Left ventricle myocardium inferior (tissue), 1 donor: ENCODE measurements around the gene DPP6. TPM values are rescaled to one million over a fixed set of nuclear protein-coding genes. Genes with fewer than 3 reads are reported as not detected.

Source experiments
- DNase-seq: peaks from one replicate; pipeline ENCODE4 v3.0.0-alpha.2; 2020
- H3K27ac ChIP-seq: fragments of 200-600 bp; replicated peaks from 2 replicates; pipeline ENCODE4 v1.8.0; 2021
- H3K27me3 ChIP-seq: fragments of 200-600 bp; 2 replicates; pipeline ENCODE4 v1.8.0; 2021; ENCODE audit warnings: low read depth
- H3K36me3 ChIP-seq: fragments of 200-600 bp; 2 replicates; pipeline ENCODE4 v1.8.0; 2021
- H3K4me1 ChIP-seq: fragments of 200-600 bp; 2 replicates; pipeline ENCODE4 v1.8.0; 2021
- H3K4me3 ChIP-seq: fragments of 200-600 bp; 2 replicates; pipeline ENCODE4 v1.8.0; 2021; ENCODE audit warnings: mild to moderate bottlenecking, moderate library complexity
- H3K9me3 ChIP-seq: fragments of 200-600 bp; replicated peaks from 2 replicates; pipeline ENCODE4 v1.8.0; 2021
- intact Hi-C: fragments of 100-400 bp; cut with micrococcal nuclease; formaldehyde crosslinking; loops from one replicate; pipeline ENCODE4 v1.11.0; 2022
- total RNA-seq: library from RNA; stranded (reverse); fragmentation: NEBNext Ultra II Directional; extraction: Animal tissue kit (Norgen Biotek cat#: 25700); gene quantifications from one replicate; pipeline ENCODE4 v1.2.1, GENCODE V29; 2021
- TF ChIP-seq, protein P1 (sequence below): fragments of 200-600 bp; IDR thresholded peaks from 2 replicates; pipeline ENCODE4 v1.8.0; 2021; ENCODE audit warnings: antibody characterized with exemption, mild to moderate bottlenecking, borderline replicate concordance
- donor health status: DM: no; HTN: yes; CAD: no; lungs with severe emphysema.

The DPP6 gene
- total RNA-seq, 1 donor from 2014 or later: 0.25 TPM

DNA sequence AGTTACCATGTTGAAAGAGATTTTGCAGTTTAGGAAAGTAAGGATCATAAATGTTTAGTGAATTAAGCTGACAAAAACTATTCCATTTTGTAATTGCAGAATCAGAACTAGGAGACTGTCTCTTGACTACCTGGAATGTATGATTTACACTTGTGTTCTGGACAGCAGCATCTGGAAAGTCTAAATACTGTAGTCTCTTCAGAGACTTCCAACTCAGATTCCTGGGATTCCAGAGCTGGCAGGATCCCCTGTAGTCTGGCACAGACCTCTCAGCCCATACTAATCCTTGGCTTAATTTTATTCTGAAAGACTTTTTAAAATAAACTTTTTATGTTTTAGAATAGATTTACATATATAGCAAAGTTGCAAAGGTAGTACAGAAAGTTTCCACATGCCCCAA lies 452.7 kb downstream of the DPP6 start:
- Histone ChIP-seq H3K36me3 (no peaks in the 10 kb centered on the region), H3K27ac (no peak overlapping the region), H3K9me3 (peaks cover 13% of the 10 kb centered on the region), H3K27me3 (peaks cover 23% of the 10 kb centered on the region), H3K4me3 (no peak overlapping the region), H3K4me1 (no peaks in the 10 kb centered on the region)
- intact Hi-C loops: no loop called here
- TF ChIP-seq, protein P1, sequence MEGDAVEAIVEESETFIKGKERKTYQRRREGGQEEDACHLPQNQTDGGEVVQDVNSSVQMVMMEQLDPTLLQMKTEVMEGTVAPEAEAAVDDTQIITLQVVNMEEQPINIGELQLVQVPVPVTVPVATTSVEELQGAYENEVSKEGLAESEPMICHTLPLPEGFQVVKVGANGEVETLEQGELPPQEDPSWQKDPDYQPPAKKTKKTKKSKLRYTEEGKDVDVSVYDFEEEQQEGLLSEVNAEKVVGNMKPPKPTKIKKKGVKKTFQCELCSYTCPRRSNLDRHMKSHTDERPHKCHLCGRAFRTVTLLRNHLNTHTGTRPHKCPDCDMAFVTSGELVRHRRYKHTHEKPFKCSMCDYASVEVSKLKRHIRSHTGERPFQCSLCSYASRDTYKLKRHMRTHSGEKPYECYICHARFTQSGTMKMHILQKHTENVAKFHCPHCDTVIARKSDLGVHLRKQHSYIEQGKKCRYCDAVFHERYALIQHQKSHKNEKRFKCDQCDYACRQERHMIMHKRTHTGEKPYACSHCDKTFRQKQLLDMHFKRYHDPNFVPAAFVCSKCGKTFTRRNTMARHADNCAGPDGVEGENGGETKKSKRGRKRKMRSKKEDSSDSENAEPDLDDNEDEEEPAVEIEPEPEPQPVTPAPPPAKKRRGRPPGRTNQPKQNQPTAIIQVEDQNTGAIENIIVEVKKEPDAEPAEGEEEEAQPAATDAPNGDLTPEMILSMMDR: no peak
- DNase-seq: no peak

DNA sequence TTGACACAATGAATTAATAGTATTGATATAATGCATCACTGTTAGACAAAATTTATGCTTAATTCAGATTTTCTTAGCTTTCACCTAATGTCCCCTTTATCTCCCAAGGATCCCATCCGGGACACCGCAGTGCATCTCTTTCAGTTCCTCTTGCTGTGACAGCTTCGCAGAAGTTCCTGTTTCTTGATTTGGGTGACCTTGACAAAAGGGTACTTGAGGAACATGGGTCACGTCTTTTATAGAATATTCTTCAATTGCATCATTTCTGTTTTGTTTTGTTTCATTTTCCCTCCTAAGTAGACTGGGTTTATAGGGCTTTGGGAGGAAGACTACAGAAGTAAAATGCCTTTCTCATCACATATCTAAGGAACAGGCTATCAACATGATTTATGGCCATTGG lies 453.2 kb downstream of the DPP6 start:
- Histone ChIP-seq H3K4me1 (no peaks in the 10 kb centered on the region), H3K4me3 (no peak overlapping the region), H3K27ac (no peak overlapping the region), H3K27me3 (peaks cover 23% of the 10 kb centered on the region), H3K36me3 (no peaks in the 10 kb centered on the region), H3K9me3 (peaks cover 15% of the 10 kb centered on the region)
- intact Hi-C loops: no loop called here
- TF ChIP-seq, protein P1: no peak
- no peak for DNase-seq

DNA sequence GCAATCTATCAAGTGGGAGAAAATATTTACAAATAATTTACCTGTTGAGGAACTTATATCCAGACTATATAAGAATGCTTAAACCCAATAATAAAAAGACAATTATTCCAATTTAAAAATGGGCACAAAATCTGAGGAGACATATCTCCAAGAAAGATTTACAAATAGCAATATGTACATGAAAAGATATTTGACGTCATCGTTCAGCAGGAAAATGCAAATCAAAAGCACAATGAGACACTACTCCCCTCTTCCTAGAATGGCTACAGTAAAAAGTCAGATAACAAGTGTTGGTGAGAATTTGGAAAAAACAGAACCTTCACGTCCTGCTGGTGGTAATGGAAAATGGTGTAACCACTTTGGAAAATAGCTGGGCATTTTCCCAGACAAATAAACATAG lies 457.0 kb downstream of the DPP6 start:
- Histone ChIP-seq H3K36me3 (no peaks in the 10 kb centered on the region), H3K27ac (no peak overlapping the region), H3K4me1 (no peaks in the 10 kb centered on the region), H3K27me3 (peaks cover 23% of the 10 kb centered on the region), H3K4me3 (no peak overlapping the region), H3K9me3 (peaks cover 15% of the 10 kb centered on the region)
- DNase-seq: no peak
- intact Hi-C loops: no loop called here
- TF ChIP-seq, protein P1: no peak

DNA sequence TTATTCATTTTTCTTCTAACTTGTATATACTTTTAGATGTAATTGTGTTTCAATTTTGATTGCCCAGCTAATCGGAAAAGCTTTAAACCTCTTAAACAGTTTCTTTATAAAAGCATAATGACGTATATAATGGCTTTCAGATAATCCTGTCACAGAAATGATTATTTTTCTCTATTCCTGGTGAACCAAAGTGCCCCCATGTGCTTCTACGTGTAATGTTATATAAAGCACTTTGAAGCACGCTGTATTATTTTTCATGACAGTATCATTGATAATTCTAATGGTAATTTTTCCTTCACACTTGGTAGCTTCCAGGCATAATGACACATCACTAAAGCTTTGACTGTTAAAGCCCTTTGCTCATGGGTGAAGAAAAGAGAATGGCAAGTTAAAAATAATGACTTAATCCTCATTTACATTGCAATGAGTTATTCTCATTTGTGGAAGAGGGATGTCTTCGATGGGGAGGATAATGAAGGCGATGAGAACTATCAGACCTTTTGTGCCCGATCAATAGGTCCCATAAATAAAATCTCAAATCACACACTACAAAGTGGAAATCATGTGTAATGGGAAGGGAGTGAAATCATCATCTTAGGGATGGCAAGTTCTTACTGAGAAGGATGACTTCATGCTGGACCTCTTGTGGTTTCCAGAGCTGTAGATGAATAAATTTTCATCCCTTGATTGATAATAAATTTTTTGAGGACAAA lies 460.1 kb downstream of the DPP6 start:
- H3K4me1 ChIP-seq: no peaks in the 10 kb centered on the region
- DNase-seq: no peak
- H3K27me3 ChIP-seq: peaks cover 23% of the 10 kb centered on the region
- intact Hi-C loops: no loop called here
- H3K27ac ChIP-seq: no peak overlapping the region
- peaks cover 15% of the 10 kb centered on the region for H3K9me3 ChIP-seq
- no peak overlapping the region for H3K4me3 ChIP-seq
- H3K36me3 ChIP-seq: no peaks in the 10 kb centered on the region
- TF ChIP-seq, protein P1: no peak

DNA sequence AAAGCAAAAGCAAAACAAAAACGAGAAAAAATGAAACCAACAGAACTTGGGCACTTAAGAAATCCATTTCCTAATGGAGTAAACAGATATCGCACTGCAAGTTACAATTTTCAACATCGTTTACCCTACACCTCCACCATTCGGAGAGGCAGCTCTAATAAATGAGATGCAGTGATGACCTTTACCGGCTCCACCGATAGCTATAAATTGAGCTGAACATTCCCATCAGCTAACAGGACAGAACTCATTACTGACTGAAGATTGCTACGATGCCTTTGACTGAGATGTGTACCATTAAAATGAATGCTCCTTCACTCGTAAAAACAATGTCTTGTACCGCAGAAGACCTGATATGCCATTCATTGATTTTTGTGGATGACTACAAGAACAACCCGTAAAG lies 465.6 kb downstream of the DPP6 start:
- intact Hi-C loops: no loop called here
- Histone ChIP-seq H3K4me1 (no peaks in the 10 kb centered on the region), H3K27me3 (no peaks in the 10 kb centered on the region), H3K27ac (no peak overlapping the region), H3K9me3 (peaks cover 7% of the 10 kb centered on the region), H3K4me3 (no peak overlapping the region), H3K36me3 (no peaks in the 10 kb centered on the region)
- no peak for DNase-seq
- TF ChIP-seq, protein P1: no peak
